OCI-LY3 (cell line): ENCODE data around the gene FRMD3.

ENCODE experiments used
- H2AFZ ChIP-seq: fragments of 200-600, 300-600 bp; shearing (Covaris generic); 2 replicates; pipeline ENCODE4 v1.6.0; 2014; ENCODE audit warnings: antibody characterized with exemption, low read depth, low read length
- H3K27ac ChIP-seq: fragments of 200-600, 300-600 bp; sonication (generic); 2 replicates; pipeline ENCODE4 v1.5.1; 2014; ENCODE audit warnings: mild to moderate bottlenecking, low read length, moderate library complexity, mixed read lengths
- H3K27me3 ChIP-seq: fragments of 200-600, 300-600 bp; sonication (generic); 2 replicates; pipeline ENCODE4 v1.6.1; 2014; ENCODE audit warnings: low read depth, low read length, mixed read lengths
- H3K36me3 ChIP-seq: fragments of 200-600, 300-600 bp; sonication (generic); replicated peaks from 2 replicates; pipeline ENCODE3; 2014; ENCODE audit warnings: low read depth, low read length, mixed read lengths
- H3K4me1 ChIP-seq: fragments of 300-600, 200-600 bp; sonication (generic); 2 replicates; pipeline ENCODE4 v1.6.1; 2014; ENCODE audit warnings: low read length, mixed read lengths
- H3K4me2 ChIP-seq: fragments of 200-600, 300-600 bp; sonication (generic); 2 replicates; pipeline ENCODE4 v1.6.1; 2014; ENCODE audit warnings: low read length, mixed read lengths
- H3K4me3 ChIP-seq: fragments of 300-600, 200-600 bp; sonication (generic); 2 replicates; pipeline ENCODE4 v1.5.1; 2014; ENCODE audit warnings: antibody characterized with exemption, mild to moderate bottlenecking, low read length, moderate library complexity
- H3K79me2 ChIP-seq: fragments of 300-600, 200-600 bp; shearing (Covaris generic); 2 replicates; pipeline ENCODE4 v1.6.1; 2014; ENCODE audit warnings: mild to moderate bottlenecking, low read length, mixed read lengths
- H3K9ac ChIP-seq: fragments of 300-600, 200-600 bp; shearing (Covaris generic); 2 replicates; pipeline ENCODE4 v1.6.0; 2014; ENCODE audit warnings: mild to moderate bottlenecking, low read length, moderate library complexity
- H3K9me3 ChIP-seq: fragments of 200-600, 300-600 bp; shearing (Covaris generic); 2 replicates; pipeline ENCODE4 v1.6.1; 2014; ENCODE audit warnings: low read length, mixed read lengths; ENCODE audit not compliant: insufficient read depth
- H4K20me1 ChIP-seq: fragments of 200-600, 300-600 bp; sonication (generic); 2 replicates; pipeline ENCODE4 v1.6.1; 2016; ENCODE audit warnings: low read length, mixed read lengths; ENCODE audit not compliant: insufficient read depth
- EZH2phosphoT487 ChIP-seq: fragments of 200-600 bp; shearing (Covaris generic); IDR thresholded peaks from 2 replicates; pipeline ENCODE4 v1.6.1; 2018; ENCODE audit warnings: antibody characterized with exemption, mixed run types, low read depth
- TF ChIP-seq, protein P1 (sequence below): fragments of 200-600, 300-600 bp; sonication (generic); IDR thresholded peaks from 2 replicates; pipeline ENCODE4 v1.5.1; 2014; ENCODE audit warnings: antibody characterized with exemption, low read length, low read depth

FRMD3 gene

DNA sequence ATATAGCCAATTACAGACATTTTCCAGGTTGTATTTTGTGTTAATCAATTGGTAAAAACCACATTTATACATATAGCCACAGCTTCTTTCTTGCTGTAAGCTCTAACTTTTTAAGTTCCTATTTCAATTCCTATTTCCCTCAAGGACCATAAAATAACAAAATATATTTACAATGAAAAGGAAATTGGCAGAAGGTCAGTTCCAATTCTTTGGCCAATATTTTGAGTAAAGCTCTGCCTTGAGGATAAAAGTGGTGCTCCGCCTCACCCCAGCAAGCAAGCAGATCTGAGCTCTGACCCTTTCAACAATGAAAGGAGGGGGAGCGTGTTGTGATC, 271.9 kb downstream of the FRMD3 start:
- Histone ChIP-seq H3K27ac (no peak overlapping the region), H2AFZ (no peak overlapping the region), H3K79me2 (no peaks in the 10 kb centered on the region), H3K4me2 (no peak overlapping the region), H4K20me1 (no peaks in the 10 kb centered on the region), H3K9ac (no peak overlapping the region), H3K4me1 (no peaks in the 10 kb centered on the region), H3K4me3 (no peak overlapping the region), H3K27me3 (no peaks in the 10 kb centered on the region), H3K36me3 (no peaks in the 10 kb centered on the region), H3K9me3 (no peaks in the 10 kb centered on the region)
- no peak for TF ChIP-seq EZH2phosphoT487
- TF ChIP-seq, protein P1, sequence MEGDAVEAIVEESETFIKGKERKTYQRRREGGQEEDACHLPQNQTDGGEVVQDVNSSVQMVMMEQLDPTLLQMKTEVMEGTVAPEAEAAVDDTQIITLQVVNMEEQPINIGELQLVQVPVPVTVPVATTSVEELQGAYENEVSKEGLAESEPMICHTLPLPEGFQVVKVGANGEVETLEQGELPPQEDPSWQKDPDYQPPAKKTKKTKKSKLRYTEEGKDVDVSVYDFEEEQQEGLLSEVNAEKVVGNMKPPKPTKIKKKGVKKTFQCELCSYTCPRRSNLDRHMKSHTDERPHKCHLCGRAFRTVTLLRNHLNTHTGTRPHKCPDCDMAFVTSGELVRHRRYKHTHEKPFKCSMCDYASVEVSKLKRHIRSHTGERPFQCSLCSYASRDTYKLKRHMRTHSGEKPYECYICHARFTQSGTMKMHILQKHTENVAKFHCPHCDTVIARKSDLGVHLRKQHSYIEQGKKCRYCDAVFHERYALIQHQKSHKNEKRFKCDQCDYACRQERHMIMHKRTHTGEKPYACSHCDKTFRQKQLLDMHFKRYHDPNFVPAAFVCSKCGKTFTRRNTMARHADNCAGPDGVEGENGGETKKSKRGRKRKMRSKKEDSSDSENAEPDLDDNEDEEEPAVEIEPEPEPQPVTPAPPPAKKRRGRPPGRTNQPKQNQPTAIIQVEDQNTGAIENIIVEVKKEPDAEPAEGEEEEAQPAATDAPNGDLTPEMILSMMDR = no peak

GRCh38 chr9:83264315-83264714, 273.9 kb downstream of the FRMD3 start:
- Histone ChIP-seq H3K4me2 (no peak overlapping the region), H3K27me3 (no peaks in the 10 kb centered on the region), H3K9me3 (no peaks in the 10 kb centered on the region), H3K27ac (no peak overlapping the region), H3K4me1 (no peaks in the 10 kb centered on the region), H3K36me3 (no peaks in the 10 kb centered on the region), H3K4me3 (no peak overlapping the region), H2AFZ (no peak overlapping the region), H3K79me2 (no peaks in the 10 kb centered on the region), H3K9ac (no peak overlapping the region), H4K20me1 (no peaks in the 10 kb centered on the region)
- TF ChIP-seq EZH2phosphoT487 = no peak
- TF ChIP-seq, protein P1 = no peak

- no peak overlapping the region for H3K4me3 ChIP-seq
- TF ChIP-seq, protein P1 = no peak
- TF ChIP-seq EZH2phosphoT487 = no peak
- H3K4me1 ChIP-seq = no peaks in the 10 kb centered on the region
- no peaks in the 10 kb centered on the region for H4K20me1 ChIP-seq
- H3K27ac ChIP-seq = no peak overlapping the region
- no peaks in the 10 kb centered on the region for H3K27me3 ChIP-seq
- H3K36me3 ChIP-seq = no peaks in the 10 kb centered on the region
- no peak overlapping the region for H3K4me2 ChIP-seq
- no peak overlapping the region for H2AFZ ChIP-seq
- no peaks in the 10 kb centered on the region for H3K9me3 ChIP-seq
- H3K79me2 ChIP-seq = no peaks in the 10 kb centered on the region
- no peak overlapping the region for H3K9ac ChIP-seq
Observed at GRCh38 chr9:83259558-83259957, 278.6 kb downstream of the FRMD3 start.

DNA sequence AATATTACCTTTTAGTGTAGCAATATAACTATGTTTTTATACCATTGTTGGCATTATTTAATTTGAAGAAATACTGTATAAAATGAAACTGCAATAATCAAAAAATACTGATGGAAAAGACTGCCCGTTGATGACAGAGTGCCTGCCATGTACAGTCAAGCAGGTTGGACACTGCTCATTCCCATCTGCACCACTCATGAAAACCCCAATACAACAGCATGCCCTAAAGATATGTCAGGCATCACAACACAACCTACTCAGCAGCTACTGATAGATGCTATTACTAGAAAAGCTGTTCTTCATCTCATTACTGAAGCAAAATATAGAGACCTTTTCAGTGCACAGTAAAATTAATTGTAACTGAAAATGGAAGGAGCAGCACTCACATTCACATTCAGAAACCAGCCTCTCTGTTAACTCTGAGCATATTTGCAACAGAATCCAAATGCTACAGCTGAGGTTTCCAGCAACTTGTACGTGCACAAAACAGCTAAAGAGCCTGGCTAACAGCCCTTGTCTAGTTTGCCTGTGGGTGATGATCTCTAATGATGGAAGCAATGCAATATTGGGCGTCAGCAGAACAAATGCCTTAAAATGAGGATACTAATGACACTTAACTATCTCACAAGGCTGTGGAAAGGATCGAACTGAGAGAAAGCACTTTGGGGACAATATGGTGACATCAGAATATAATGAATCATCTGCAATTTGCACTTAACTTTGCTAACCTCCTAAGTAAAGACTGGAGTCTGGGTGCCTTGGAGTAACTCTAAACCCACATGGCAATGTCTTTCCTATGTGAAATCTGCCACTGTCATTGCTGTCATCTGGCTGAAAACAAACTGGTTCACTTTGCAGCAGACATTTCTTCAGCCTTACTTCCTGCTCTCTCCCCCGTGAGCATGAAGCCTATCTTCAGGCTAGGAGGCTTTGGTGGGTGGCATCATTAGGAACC, 280.0 kb downstream of the FRMD3 start:
- Histone ChIP-seq H3K4me3 (no peak overlapping the region), H3K27me3 (no peaks in the 10 kb centered on the region), H3K4me2 (no peak overlapping the region), H3K36me3 (no peaks in the 10 kb centered on the region), H4K20me1 (no peaks in the 10 kb centered on the region), H3K9me3 (no peaks in the 10 kb centered on the region), H3K4me1 (no peaks in the 10 kb centered on the region), H3K27ac (no peak overlapping the region), H3K9ac (no peak overlapping the region), H3K79me2 (no peaks in the 10 kb centered on the region), H2AFZ (no peak overlapping the region)
- no peak for TF ChIP-seq EZH2phosphoT487
- TF ChIP-seq, protein P1 = no peak
